WERI-Rb-1 (cell line): Measurements from ENCODE around the gene SHB.

ENCODE experiments used
- DNase-seq: peaks from one replicate; pipeline ENCODE4 v3.0.0-alpha.2; 2020
- H3K27ac ChIP-seq: fragments of 250-450 bp; sonication (Bioruptor Pico); 2 replicates; pipeline ENCODE4 v1.5.1; 2020; ENCODE audit warnings: mild to moderate bottlenecking, moderate library complexity
- H3K27me3 ChIP-seq: fragments of 250-450 bp; sonication (Bioruptor Pico); 2 replicates; pipeline ENCODE4 v1.5.1; 2021; ENCODE audit warnings: mild to moderate bottlenecking, low read depth, moderate library complexity; ENCODE audit not compliant: insufficient read depth, severe bottlenecking
- H3K36me3 ChIP-seq: fragments of 250-450 bp; sonication (Bioruptor Pico); 2 replicates; pipeline ENCODE4 v1.5.1; 2020; ENCODE audit warnings: mild to moderate bottlenecking, moderate library complexity
- H3K4me3 ChIP-seq: 2 replicates; pipeline ENCODE4 v1.5.1; 2011; ENCODE audit warnings: low read depth, mild to moderate bottlenecking, control low read depth, low read length
- H3K9me3 ChIP-seq: fragments of 250-450 bp; sonication (Bioruptor Pico); 2 replicates; pipeline ENCODE4 v1.5.1; 2021; ENCODE audit warnings: mild to moderate bottlenecking, moderate library complexity; ENCODE audit not compliant: severe bottlenecking
- TF ChIP-seq, protein P1 (sequence below): IDR thresholded peaks from 2 replicates; pipeline ENCODE4 v1.5.1; 2011; ENCODE audit warnings: low read depth, mild to moderate bottlenecking, control low read depth, inconsistent platforms, low read length

Gene SHB

DNA sequence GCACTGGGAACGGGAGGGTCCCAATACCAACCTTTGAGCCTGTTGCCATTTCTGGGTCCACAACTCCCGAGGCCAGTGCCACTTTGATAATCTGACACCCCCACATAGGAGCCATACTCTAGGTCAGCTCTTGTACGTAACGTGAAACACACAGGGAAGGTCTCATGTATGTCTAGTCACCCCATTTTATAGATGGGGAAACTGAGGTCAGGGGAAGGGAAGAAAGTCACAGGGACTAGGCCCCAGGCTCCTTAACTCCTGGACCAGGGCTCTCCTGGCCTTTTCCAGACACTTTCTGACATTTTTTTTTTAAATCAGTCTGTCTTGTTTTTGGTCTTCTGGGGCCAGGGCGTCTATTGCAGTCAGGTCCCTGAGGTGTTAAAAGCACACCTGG is 84.8 kb downstream of the SHB start:
- Histone ChIP-seq H3K27me3 (no peaks in the 10 kb centered on the region), H3K36me3 (peaks cover 22% of the 10 kb centered on the region), H3K27ac (no peak overlapping the region), H3K9me3 (no peaks in the 10 kb centered on the region), H3K4me3 (no peak overlapping the region)
- no peak for DNase-seq
- TF ChIP-seq, protein P1, sequence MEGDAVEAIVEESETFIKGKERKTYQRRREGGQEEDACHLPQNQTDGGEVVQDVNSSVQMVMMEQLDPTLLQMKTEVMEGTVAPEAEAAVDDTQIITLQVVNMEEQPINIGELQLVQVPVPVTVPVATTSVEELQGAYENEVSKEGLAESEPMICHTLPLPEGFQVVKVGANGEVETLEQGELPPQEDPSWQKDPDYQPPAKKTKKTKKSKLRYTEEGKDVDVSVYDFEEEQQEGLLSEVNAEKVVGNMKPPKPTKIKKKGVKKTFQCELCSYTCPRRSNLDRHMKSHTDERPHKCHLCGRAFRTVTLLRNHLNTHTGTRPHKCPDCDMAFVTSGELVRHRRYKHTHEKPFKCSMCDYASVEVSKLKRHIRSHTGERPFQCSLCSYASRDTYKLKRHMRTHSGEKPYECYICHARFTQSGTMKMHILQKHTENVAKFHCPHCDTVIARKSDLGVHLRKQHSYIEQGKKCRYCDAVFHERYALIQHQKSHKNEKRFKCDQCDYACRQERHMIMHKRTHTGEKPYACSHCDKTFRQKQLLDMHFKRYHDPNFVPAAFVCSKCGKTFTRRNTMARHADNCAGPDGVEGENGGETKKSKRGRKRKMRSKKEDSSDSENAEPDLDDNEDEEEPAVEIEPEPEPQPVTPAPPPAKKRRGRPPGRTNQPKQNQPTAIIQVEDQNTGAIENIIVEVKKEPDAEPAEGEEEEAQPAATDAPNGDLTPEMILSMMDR = no peak

DNA sequence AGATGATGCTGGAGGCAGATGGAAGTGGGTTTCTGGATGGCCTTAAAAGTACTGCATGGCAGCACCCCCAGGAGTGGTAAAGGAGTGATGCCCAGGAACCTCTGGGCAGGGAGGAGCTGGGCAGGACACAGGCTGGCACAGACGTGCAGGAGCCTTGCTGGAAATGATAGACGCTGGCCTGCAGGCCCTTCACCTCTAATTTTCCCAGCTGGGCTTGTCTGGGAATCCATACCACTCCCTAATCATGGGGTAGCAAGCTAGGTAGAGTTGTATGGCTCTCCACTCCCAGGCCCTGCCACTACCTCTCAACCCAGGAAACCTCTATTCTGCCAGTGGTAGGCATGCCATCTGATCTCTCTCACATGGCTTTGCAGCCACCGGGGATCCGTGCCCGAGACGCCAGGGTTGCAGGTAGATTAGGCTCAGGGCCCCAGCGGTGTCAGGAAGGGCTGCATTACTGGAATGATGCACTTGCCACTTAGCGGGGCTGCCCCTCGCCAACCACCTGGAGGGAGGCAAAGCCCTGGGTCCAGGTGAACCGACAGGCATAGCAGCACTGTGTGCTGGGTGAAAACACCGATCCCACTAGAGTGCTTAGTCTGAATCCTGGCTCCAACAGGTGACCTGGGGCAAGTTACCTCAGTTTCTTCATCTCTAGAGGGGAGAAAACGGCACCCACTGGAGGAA is 85.5 kb downstream of the SHB start:
- no peaks in the 10 kb centered on the region for H3K27me3 ChIP-seq
- no peaks in the 10 kb centered on the region for H3K9me3 ChIP-seq
- H3K4me3 ChIP-seq = no peak overlapping the region
- TF ChIP-seq, protein P1 = no peak
- no peak overlapping the region for H3K27ac ChIP-seq
- no peak for DNase-seq
- H3K36me3 ChIP-seq = peaks cover 22% of the 10 kb centered on the region

DNA sequence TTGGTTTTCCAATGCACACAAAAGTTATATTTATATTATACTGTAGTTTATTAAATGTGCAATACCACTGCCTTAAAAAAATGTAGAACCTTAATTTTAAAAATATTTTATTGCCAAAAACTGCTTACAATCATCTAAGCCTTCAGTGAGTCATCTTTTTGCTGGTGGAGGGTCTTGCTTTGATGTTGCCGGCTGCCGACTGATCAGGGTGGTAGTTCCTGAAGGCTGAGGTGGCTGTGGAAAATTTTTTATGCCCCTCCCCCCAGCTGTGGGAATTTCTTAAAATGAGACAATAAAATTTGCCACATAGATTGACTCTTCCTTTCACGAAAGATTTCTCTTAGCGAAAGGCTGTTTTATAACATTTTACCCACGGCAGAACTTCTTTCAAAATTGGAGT is 89.2 kb downstream of the SHB start:
- Histone ChIP-seq H3K27me3 (no peaks in the 10 kb centered on the region), H3K4me3 (no peak overlapping the region), H3K36me3 (peaks cover 23% of the 10 kb centered on the region), H3K27ac (no peak overlapping the region), H3K9me3 (no peaks in the 10 kb centered on the region)
- TF ChIP-seq, protein P1 = no peak
- DNase-seq = no peak

DNA sequence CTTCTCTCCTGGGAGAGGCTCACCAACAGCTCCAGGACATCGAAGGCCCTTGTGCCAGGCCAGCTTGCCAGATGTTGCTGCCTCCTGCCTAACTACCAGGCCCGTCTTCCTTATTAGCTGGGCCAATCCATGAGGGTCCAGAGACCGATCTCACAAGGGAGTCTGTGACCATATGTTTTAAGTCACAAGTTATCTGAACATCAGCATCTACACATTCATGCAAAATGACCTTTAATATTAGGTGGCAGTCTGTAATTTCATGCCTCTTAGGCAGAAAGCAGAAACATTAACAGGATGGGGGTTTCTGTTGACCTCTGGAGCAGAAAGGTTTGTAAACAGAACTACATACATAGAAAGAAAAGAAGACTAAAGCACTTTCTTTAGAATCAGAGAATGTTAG is 90.0 kb downstream of the SHB start:
- DNase-seq = no peak
- peaks cover 27% of the 10 kb centered on the region for H3K36me3 ChIP-seq
- TF ChIP-seq, protein P1 = no peak
- no peaks in the 10 kb centered on the region for H3K27me3 ChIP-seq
- no peak overlapping the region for H3K4me3 ChIP-seq
- H3K27ac ChIP-seq = no peak overlapping the region
- no peaks in the 10 kb centered on the region for H3K9me3 ChIP-seq

DNA sequence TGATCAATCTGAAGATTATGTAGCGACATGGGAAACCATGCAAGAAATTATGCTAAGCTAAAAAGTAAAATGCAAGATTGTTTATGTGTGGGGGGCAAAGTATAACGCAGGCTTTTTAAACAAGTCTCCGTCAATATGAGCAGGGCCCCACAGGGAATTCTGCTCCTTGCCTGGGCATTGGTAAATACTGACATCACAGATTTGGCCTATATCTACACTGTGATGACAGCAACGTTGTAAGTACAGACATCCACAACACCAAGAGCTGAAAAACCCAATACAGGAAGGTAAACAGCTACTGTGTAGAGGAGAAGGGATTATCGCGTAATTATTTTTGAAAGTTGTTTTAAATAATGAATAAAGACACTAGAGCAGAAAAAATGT is 90.6 kb downstream of the SHB start:
- H3K9me3 ChIP-seq = no peaks in the 10 kb centered on the region
- H3K4me3 ChIP-seq = no peak overlapping the region
- no peaks in the 10 kb centered on the region for H3K27me3 ChIP-seq
- DNase-seq = no peak
- TF ChIP-seq, protein P1 = no peak
- no peak overlapping the region for H3K27ac ChIP-seq
- peaks cover 28% of the 10 kb centered on the region for H3K36me3 ChIP-seq
